H1 (cell line): Measurements from ENCODE around the gene TAS2R13. TPM values are rescaled to one million over a fixed set of nuclear protein-coding genes. Genes with fewer than 3 reads are reported as not detected.

Experiments
- CTCF ChIA-PET: fragments of 300-600 bp; sonication (Branson Sonifier 250); formaldehyde crosslinking; loops from one replicate; lab custom pipeline; 2021; ENCODE audit not compliant: partially characterized antibody; lab: Charles Lee
- POLR2A ChIA-PET: fragments of 300-600 bp; sonication (Branson Sonifier 250); formaldehyde crosslinking; loops from one replicate; lab custom pipeline; 2021; ENCODE audit warnings: inconsistent platforms; ENCODE audit not compliant: partially characterized antibody; lab: Charles Lee
- DNase-seq, 2 experiments: peaks; one replicate each; pipeline versions ENCODE4 v3.0.0 to v3.0.0-alpha.2; 2010 to 2022; ENCODE audit warnings: low spot score in 2 of 2, low read depth in 1 of 2, mixed read lengths in 1 of 2
- FAIRE-seq: peaks from 2 replicates; lab custom pipeline; 2011; peaks lifted over from hg19 to GRCh38; lab: Jason Lieb, UNC
- H2AFZ ChIP-seq: 2 replicates; pipeline ENCODE4 v1.8.1; 2012; ENCODE audit warnings: low read length, inconsistent platforms
- H2AK5ac ChIP-seq: 2 replicates; pipeline ENCODE4 v1.6.1; 2013; ENCODE audit warnings: low read depth, low read length
- H2BK120ac ChIP-seq: replicated peaks from 2 replicates; pipeline ENCODE3; 2013; ENCODE audit warnings: low read depth, low read length, inconsistent platforms
- H2BK12ac ChIP-seq: 2 replicates; pipeline ENCODE4 v1.6.1; 2013; ENCODE audit warnings: low read depth, low read length
- H2BK15ac ChIP-seq: 2 replicates; pipeline ENCODE4 v1.6.1; 2013; ENCODE audit warnings: low read length
- H2BK20ac ChIP-seq: 2 replicates; pipeline ENCODE4 v1.6.1; 2013; ENCODE audit warnings: low read length
- H2BK5ac ChIP-seq: 2 replicates; pipeline ENCODE4 v1.6.1; 2013; ENCODE audit warnings: low read depth, low read length
- H3K14ac ChIP-seq: 2 replicates; pipeline ENCODE4 v1.6.1; 2013; ENCODE audit warnings: inconsistent platforms; ENCODE audit not compliant: insufficient read length
- H3K18ac ChIP-seq: 2 replicates; pipeline ENCODE4 v1.6.1; 2013; ENCODE audit warnings: low read length; ENCODE audit errors: extremely low read depth
- H3K23ac ChIP-seq: 2 replicates; pipeline ENCODE4 v1.6.1; 2013; ENCODE audit warnings: inconsistent platforms; ENCODE audit not compliant: insufficient read length
- H3K23me2 ChIP-seq: 2 replicates; pipeline ENCODE4 v1.6.1; 2013; ENCODE audit warnings: low read depth, low read length
- H3K27ac ChIP-seq: 2 replicates; pipeline ENCODE4 v1.6.1; 2011; ENCODE audit warnings: low read depth, low read length, inconsistent platforms
- H3K27me3 ChIP-seq, 4 experiments: replicated peaks in 1 of 4; 1 replicate in 1 of 4; 2 replicates in 3 of 4; pipeline versions ENCODE4 v1.6.1 to v1.8.1; 2011 to 2013; ENCODE audit warnings: low read length in 3 of 4, mild to moderate bottlenecking in 3 of 4, inconsistent platforms in 2 of 4, mixed read lengths in 2 of 4, moderate library complexity in 1 of 4; ENCODE audit not compliant: control insufficient read depth in 3 of 4, insufficient read depth in 3 of 4; ENCODE audit errors: extremely low read depth in 1 of 4
- H3K36me3 ChIP-seq, 4 experiments: 2 replicates each; pipeline versions ENCODE4 v1.6.1 to v1.8.1; 2011 to 2013; ENCODE audit warnings: mild to moderate bottlenecking in 4 of 4, low read length in 3 of 4, moderate library complexity in 2 of 4, control low read depth in 1 of 4, inconsistent platforms in 1 of 4; ENCODE audit not compliant: insufficient read depth in 4 of 4, control insufficient read depth in 2 of 4
- H3K4ac ChIP-seq: replicated peaks from 2 replicates; pipeline ENCODE3; 2013; ENCODE audit warnings: low read length, low read depth, mixed read lengths, inconsistent platforms; ENCODE audit not compliant: insufficient read length
- H3K4me1 ChIP-seq, 4 experiments: replicated peaks in 1 of 4; 1 replicate in 1 of 4; 2 replicates in 3 of 4; pipeline versions ENCODE4 v1.6.1 to v1.8.1; 2011 to 2013; ENCODE audit warnings: low read length in 3 of 4, inconsistent platforms in 2 of 4, mixed read lengths in 1 of 4; ENCODE audit not compliant: insufficient read depth in 4 of 4, control insufficient read depth in 3 of 4
- H3K4me2 ChIP-seq, 2 experiments: 2 replicates each; pipeline versions ENCODE4 v1.6.1 to v1.8.1; 2011 to 2013; ENCODE audit warnings: low read depth in 2 of 2, low read length in 2 of 2, control low read depth in 1 of 2, inconsistent platforms in 1 of 2, mild to moderate bottlenecking in 1 of 2; ENCODE audit not compliant: insufficient read depth in 1 of 2
- H3K4me3 ChIP-seq, 4 experiments: fragments of 200-600, 300-600 bp in 1 of 4; sonication (generic), shearing (Covaris generic), sonication (Bioruptor Twin) in 1 of 4; 2 replicates each; pipeline versions ENCODE4 v1.5.1 to v1.8.1; 2011 to 2016; ENCODE audit warnings: low read length in 4 of 4, low read depth in 3 of 4, control low read depth in 2 of 4, inconsistent platforms in 2 of 4, mild to moderate bottlenecking in 2 of 4, mixed read lengths in 1 of 4, moderate library complexity in 1 of 4; ENCODE audit not compliant: insufficient read depth in 2 of 4; ENCODE audit errors: extremely low read depth in 1 of 4
- H3K56ac ChIP-seq: replicated peaks from 2 replicates; pipeline ENCODE3; 2013; ENCODE audit warnings: low read depth, mild to moderate bottlenecking, mixed read lengths, low read length, inconsistent platforms; ENCODE audit not compliant: insufficient read length
- H3K79me1 ChIP-seq: 2 replicates; pipeline ENCODE4 v1.6.1; 2013; ENCODE audit warnings: low read depth, low read length, control low read depth
- H3K79me2 ChIP-seq, 2 experiments: 2 replicates each; pipeline versions ENCODE4 v1.6.1 to v1.8.1; 2012 to 2013; ENCODE audit warnings: low read length in 2 of 2, mild to moderate bottlenecking in 2 of 2, inconsistent platforms in 1 of 2; ENCODE audit not compliant: insufficient read depth in 2 of 2, control insufficient read depth in 1 of 2
- H3K9ac ChIP-seq, 4 experiments: replicated peaks in 1 of 4; 1 replicate in 1 of 4; 2 replicates in 3 of 4; pipeline versions ENCODE4 v1.6.1 to v1.8.1; 2011 to 2013; ENCODE audit warnings: low read depth in 3 of 4, low read length in 3 of 4, control low read depth in 2 of 4, mild to moderate bottlenecking in 2 of 4, moderate library complexity in 2 of 4, inconsistent platforms in 1 of 4; ENCODE audit errors: extremely low read depth in 1 of 4
- H3K9me3 ChIP-seq, 2 experiments: 2 replicates each; pipeline versions ENCODE4 v1.6.1 to v1.8.1; 2012 to 2013; ENCODE audit warnings: mild to moderate bottlenecking in 2 of 2, moderate library complexity in 2 of 2, control low read depth in 1 of 2, inconsistent platforms in 1 of 2, low read depth in 1 of 2, low read length in 1 of 2, mixed read lengths in 1 of 2; ENCODE audit not compliant: insufficient read depth in 2 of 2
- H4K20me1 ChIP-seq, 2 experiments: replicated peaks in 1 of 2; 2 replicates each; pipeline versions ENCODE3 to v1.8.1; 2011 to 2013; ENCODE audit warnings: inconsistent platforms in 2 of 2, low read length in 2 of 2, mild to moderate bottlenecking in 1 of 2; ENCODE audit not compliant: insufficient read depth in 2 of 2, control insufficient read depth in 1 of 2
- H4K5ac ChIP-seq: 2 replicates; pipeline ENCODE4 v1.6.1; 2013; ENCODE audit warnings: low read length, low read depth, mixed read lengths, inconsistent platforms; ENCODE audit not compliant: insufficient read length
- H4K8ac ChIP-seq: 2 replicates; pipeline ENCODE4 v1.8.0; 2013; ENCODE audit warnings: mild to moderate bottlenecking, moderate library complexity, low read length, inconsistent platforms; ENCODE audit not compliant: insufficient read depth; ENCODE audit errors: extremely low read depth
- H4K91ac ChIP-seq: replicated peaks from 2 replicates; pipeline ENCODE3; 2013; ENCODE audit warnings: low read length, mixed read lengths, inconsistent platforms; ENCODE audit not compliant: insufficient read length
- WGBS, 2 experiments: shearing (Covaris generic) in 1 of 2; methylation state at CpG; one replicate each; pipeline versions ENCODE4 v1.1.6 to v1.1.7; 2013 to 2015; ENCODE audit warnings: low lambda C conversion rate in 2 of 2, mixed read lengths in 2 of 2, inconsistent platforms in 1 of 2, low coverage in 1 of 2, missing lambda C conversion rate in 1 of 2; ENCODE audit not compliant: insufficient replicate concordance in 2 of 2, insufficient coverage in 1 of 2, insufficient read length in 1 of 2; ENCODE audit errors: extremely low coverage in 1 of 2, missing lambda C conversion rate in 1 of 2; 5-methylcytosine and 5-hydroxymethylcytosine counted together
- polyA plus RNA-seq, 7 experiments: library from polyadenylated mRNA; depleted of rRNA in 3 of 7; stranded (reverse) in 5 of 7; unstranded in 2 of 7; fragments of >200 nt in 5 of 7; fragments of 200-250 nt in 2 of 7; gene quantifications; 1 replicate in 5 of 7; 2 replicates in 1 of 7; 4 replicates in 1 of 7; pipeline versions ENCODE4 v1.2.1 to v1.2.3, GENCODE V29; 2011 to 2013; ENCODE audit warnings: missing spikeins in 2 of 7, mixed read lengths in 2 of 7
- total RNA-seq: library from RNA; stranded (reverse); fragmentation: NEBNext Ultra II Directional; extraction: Animal tissue kit (Norgen Biotek cat#: 25700); gene quantifications from 2 replicates; pipeline ENCODE4 v1.2.1, GENCODE V29; 2021

TAS2R13 gene
- total and polyA plus RNA-seq, 2 of the 8 experiments (the other 6 are each of a cell fraction or from before 2014, with no cell fraction given): 0.09 to 0.17 TPM

DNA sequence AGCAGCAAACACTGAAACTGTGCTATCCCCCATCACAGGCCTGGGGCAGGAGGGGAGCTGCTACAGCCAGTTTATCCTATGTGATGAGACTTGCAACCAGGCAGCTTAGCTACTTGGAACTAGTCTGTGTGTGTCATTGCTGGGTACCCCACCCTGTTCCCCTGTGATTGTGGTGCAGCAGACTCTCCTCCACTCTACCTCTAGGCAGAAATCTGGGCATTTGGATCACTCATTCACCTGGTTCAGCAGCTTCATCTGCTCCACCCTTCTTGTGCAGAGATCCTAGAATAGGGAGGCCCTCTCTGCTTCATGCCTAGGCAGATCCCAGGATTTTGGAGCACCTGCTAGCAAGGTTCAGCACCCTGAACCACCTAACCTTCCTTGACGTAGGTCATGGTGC lies 8.8 kb downstream of the TAS2R13 start:
- Histone ChIP-seq H2BK20ac (no peak overlapping the region), H3K4ac (no peak overlapping the region), H3K27ac (no peak overlapping the region), H3K9me3 (peaks cover 0 to 4% of the 10 kb centered on the region in 2 experiments; a peak in 1 of 4 replicates), H3K56ac (no peak overlapping the region), H3K36me3 (no peaks in the 10 kb centered on the region; a peak in 1 of 8 replicates), H3K23ac (no peak overlapping the region), H4K8ac (no peak overlapping the region), H3K79me1 (no peaks in the 10 kb centered on the region; the same call in 1 of the 2 replicates), H3K14ac (no peak overlapping the region), H4K5ac (no peak overlapping the region), H3K4me2 (no peak overlapping the region), H3K18ac (no peak overlapping the region), H2BK5ac (no peak overlapping the region; the same call in 1 of the 2 replicates), H2BK120ac (no peak overlapping the region), H3K4me3 (no peak overlapping the region), H3K23me2 (no peaks in the 10 kb centered on the region), H4K91ac (no peak overlapping the region), H2AK5ac (no peak overlapping the region), H4K20me1 (no peaks in the 10 kb centered on the region), H2AFZ (no peak overlapping the region), H2BK15ac (no peak overlapping the region), H3K79me2 (no peaks in the 10 kb centered on the region), H2BK12ac (0 out of 2 replicates have a peak overlapping the region, but pooled peaks have one; percentile 17), H3K4me1 (no peaks in the 10 kb centered on the region), H3K27me3 (no peaks in the 10 kb centered on the region), H3K9ac (no peak overlapping the region)
- DNase-seq (no peak), FAIRE-seq (no peak)
- ChIA-PET CTCF (interaction anchor here (0.6 kb wide), 1 partner anchor 24 kb away, joined by 3 read pairs; no protein-coding TSS in a partner anchor), POLR2A (no interaction called here)
- WGBS, 2 experiments: 93% methylated on average over 1 of the region's 1 CpG; no CpG with 5 or more reads in 1 of the 2 experiments
